ENCODE results near the gene FASN. TPM values are rescaled to one million over a fixed set of nuclear protein-coding genes. Genes with fewer than 3 reads are reported as not detected.

FASN gene
- polyA plus RNA-seq, 1 of the 3 experiments (the other 2 are of a cell fraction): 55.1 TPM

DNA sequence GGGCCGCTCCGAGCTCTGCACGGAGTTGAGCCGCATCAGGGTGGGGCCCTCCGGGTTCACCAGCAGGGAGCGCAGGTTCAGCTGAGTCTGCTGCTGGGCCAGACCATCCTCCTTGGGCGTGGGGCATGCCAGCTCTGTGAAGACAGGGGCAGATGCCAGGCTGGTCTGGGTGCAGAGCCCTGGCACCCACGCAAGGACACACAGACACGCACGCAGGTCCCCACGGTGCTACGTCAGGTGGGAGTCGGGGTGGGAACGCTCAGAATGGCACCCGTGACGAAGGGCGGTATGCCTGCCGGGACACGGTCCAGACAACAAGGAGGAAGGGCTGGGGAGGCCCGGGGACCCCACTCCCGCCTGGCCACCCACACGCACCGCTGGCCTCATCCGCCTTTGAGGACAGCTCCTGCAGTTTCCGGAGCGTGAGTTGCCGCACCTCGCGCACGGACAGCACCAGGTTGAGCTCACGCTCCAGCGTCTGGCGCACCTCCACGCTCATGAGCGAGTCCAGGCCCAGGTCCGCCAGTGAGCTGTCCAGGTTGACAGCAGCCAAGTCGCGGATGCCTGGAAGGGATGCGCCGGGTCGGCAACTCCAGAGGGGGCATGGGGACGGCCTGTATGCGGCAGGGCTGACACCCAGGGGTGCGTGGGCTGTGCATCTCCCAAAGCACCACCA lies 17.1 kb downstream of the FASN start:
- ChIA-PET CTCF (interaction anchor here (0.9 to 2.6 kb wide), 2 partner anchors 14 to 51 kb away, joined by 3 to 12 read pairs; no protein-coding TSS in a partner anchor), POLR2A (interaction anchor here (0.6 kb wide), 1 partner anchor 59 kb away, joined by 3 read pairs; no protein-coding TSS in a partner anchor)
- H2AFZ ChIP-seq (ENCODE audit: low read depth): no peak overlapping the region
- no peak overlapping the region for H3K27ac ChIP-seq (ENCODE audit: low read depth in 2 of 2, low read length in 1 of 2)
- no peak for DNase-seq
- no peaks in the 10 kb centered on the region for H3K4me1 ChIP-seq (ENCODE audit: control insufficient read depth in 1 of 2, insufficient read depth in 2 of 2, low read depth in 1 of 2, low read length in 1 of 2)
- no peak overlapping the region for H3K9ac ChIP-seq
- H3K79me2 ChIP-seq (ENCODE audit: insufficient read depth): no peaks in the 10 kb centered on the region
- peaks cover 16 to 73% of the 10 kb centered on the region in 2 experiments for H3K36me3 ChIP-seq (replicated peaks in 1 of 2; ENCODE audit: control insufficient read depth in 1 of 2, insufficient read depth in 2 of 2, low read length in 1 of 2)
- H3K9me2 ChIP-seq: no peaks in the 10 kb centered on the region
- no peak overlapping the region for H3K4me2 ChIP-seq
- peaks cover 12% of the 10 kb centered on the region for H3F3A ChIP-seq (replicated peaks; ENCODE audit: insufficient read depth)
- no peaks in the 10 kb centered on the region for H3K27me3 ChIP-seq (ENCODE audit: insufficient read depth)
- no peaks in the 10 kb centered on the region for H3K9me3 ChIP-seq
- 93% methylated on average over 38 of the region's 44 CpGs for WGBS (ENCODE audit: low lambda C conversion rate)
- H3K4me3 ChIP-seq (ENCODE audit: low read depth in 2 of 2, low read length in 1 of 2): no peak overlapping the region
- H4K20me1 ChIP-seq (ENCODE audit: insufficient read depth): no peaks in the 10 kb centered on the region
- TF ChIP-seq, protein P1, sequence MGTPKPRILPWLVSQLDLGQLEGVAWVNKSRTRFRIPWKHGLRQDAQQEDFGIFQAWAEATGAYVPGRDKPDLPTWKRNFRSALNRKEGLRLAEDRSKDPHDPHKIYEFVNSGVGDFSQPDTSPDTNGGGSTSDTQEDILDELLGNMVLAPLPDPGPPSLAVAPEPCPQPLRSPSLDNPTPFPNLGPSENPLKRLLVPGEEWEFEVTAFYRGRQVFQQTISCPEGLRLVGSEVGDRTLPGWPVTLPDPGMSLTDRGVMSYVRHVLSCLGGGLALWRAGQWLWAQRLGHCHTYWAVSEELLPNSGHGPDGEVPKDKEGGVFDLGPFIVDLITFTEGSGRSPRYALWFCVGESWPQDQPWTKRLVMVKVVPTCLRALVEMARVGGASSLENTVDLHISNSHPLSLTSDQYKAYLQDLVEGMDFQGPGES (IDR thresholded peaks at IDR 0.05; ENCODE audit: low read depth, low read length): no peak
- TF ChIP-seq FOSL2 (IDR thresholded peaks at IDR 0.05; ENCODE audit: borderline replicate concordance, low read depth): no peak
- TF ChIP-seq, protein P2, sequence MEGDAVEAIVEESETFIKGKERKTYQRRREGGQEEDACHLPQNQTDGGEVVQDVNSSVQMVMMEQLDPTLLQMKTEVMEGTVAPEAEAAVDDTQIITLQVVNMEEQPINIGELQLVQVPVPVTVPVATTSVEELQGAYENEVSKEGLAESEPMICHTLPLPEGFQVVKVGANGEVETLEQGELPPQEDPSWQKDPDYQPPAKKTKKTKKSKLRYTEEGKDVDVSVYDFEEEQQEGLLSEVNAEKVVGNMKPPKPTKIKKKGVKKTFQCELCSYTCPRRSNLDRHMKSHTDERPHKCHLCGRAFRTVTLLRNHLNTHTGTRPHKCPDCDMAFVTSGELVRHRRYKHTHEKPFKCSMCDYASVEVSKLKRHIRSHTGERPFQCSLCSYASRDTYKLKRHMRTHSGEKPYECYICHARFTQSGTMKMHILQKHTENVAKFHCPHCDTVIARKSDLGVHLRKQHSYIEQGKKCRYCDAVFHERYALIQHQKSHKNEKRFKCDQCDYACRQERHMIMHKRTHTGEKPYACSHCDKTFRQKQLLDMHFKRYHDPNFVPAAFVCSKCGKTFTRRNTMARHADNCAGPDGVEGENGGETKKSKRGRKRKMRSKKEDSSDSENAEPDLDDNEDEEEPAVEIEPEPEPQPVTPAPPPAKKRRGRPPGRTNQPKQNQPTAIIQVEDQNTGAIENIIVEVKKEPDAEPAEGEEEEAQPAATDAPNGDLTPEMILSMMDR (IDR thresholded peaks at IDR 0.05): no peak
- TF ChIP-seq, protein P3, sequence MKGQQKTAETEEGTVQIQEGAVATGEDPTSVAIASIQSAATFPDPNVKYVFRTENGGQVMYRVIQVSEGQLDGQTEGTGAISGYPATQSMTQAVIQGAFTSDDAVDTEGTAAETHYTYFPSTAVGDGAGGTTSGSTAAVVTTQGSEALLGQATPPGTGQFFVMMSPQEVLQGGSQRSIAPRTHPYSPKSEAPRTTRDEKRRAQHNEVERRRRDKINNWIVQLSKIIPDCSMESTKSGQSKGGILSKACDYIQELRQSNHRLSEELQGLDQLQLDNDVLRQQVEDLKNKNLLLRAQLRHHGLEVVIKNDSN (IDR thresholded peaks at IDR 0.05; ENCODE audit: borderline replicate concordance, low read depth): no peak
- no peak for TF ChIP-seq MEF2A (IDR thresholded peaks at IDR 0.05; ENCODE audit: borderline replicate concordance, low read depth)
- TF ChIP-seq FOXJ3 (CRISPR knock-in tag; IDR thresholded peaks at IDR 0.05): no peak
- no peak for TF ChIP-seq RAD21 (IDR thresholded peaks at IDR 0.05; ENCODE audit: low read length)
- TF ChIP-seq, protein P4, sequence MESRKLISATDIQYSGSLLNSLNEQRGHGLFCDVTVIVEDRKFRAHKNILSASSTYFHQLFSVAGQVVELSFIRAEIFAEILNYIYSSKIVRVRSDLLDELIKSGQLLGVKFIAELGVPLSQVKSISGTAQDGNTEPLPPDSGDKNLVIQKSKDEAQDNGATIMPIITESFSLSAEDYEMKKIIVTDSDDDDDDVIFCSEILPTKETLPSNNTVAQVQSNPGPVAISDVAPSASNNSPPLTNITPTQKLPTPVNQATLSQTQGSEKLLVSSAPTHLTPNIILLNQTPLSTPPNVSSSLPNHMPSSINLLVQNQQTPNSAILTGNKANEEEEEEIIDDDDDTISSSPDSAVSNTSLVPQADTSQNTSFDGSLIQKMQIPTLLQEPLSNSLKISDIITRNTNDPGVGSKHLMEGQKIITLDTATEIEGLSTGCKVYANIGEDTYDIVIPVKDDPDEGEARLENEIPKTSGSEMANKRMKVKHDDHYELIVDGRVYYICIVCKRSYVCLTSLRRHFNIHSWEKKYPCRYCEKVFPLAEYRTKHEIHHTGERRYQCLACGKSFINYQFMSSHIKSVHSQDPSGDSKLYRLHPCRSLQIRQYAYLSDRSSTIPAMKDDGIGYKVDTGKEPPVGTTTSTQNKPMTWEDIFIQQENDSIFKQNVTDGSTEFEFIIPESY (IDR thresholded peaks at IDR 0.05; ENCODE audit: borderline replicate concordance, low read depth): no peak
- no peak for TF ChIP-seq SIN3A (IDR thresholded peaks at IDR 0.05; ENCODE audit: borderline replicate concordance, low read depth, low read length)
- TF ChIP-seq, protein P5, sequence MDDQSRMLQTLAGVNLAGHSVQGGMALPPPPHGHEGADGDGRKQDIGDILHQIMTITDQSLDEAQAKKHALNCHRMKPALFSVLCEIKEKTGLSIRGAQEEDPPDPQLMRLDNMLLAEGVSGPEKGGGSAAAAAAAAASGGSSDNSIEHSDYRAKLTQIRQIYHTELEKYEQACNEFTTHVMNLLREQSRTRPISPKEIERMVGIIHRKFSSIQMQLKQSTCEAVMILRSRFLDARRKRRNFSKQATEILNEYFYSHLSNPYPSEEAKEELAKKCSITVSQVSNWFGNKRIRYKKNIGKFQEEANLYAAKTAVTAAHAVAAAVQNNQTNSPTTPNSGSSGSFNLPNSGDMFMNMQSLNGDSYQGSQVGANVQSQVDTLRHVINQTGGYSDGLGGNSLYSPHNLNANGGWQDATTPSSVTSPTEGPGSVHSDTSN (IDR thresholded peaks at IDR 0.05): no peak
